ENCODE measurements around the gene RPA4. TPM values are rescaled to one million over a fixed set of nuclear protein-coding genes. Genes with fewer than 3 reads are reported as not detected.
"Not testable (repeated sequence)": the region's sequence is repeated elsewhere in the genome, so short reads cannot be mapped to it uniquely, and the experiment has no call there.

The RPA4 gene, protein sequence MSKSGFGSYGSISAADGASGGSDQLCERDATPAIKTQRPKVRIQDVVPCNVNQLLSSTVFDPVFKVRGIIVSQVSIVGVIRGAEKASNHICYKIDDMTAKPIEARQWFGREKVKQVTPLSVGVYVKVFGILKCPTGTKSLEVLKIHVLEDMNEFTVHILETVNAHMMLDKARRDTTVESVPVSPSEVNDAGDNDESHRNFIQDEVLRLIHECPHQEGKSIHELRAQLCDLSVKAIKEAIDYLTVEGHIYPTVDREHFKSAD
- not detected for polyA plus RNA-seq (2013, experiment 1 of 4)
- not detected for polyA plus RNA-seq (2013, experiment 2 of 4)
- not detected for polyA plus RNA-seq (2013, experiment 3 of 4)
- not detected for polyA plus RNA-seq (2013, experiment 4 of 4)

DNA sequence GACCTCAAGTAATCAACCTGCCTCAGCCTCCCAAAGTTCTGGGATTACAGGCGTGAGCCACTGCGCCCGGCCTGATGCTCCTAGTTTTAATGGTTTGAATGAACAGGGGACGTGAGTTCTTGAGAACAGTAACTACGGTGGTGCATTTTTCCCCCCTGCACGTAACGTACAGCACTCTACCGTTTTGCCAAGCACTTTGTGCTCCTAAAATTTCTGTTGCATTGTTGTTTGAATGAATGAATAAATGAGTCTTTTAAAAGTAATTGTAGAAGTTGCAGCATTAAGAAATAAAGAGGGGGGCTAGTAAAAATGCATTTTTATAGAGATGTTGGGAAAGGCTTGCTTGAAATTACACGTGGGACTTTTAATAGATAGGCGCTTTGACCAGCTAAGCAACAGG is at the start of gene RPA4:
Gene RPA4, plus strand, starts transcription at position 301 of the 400 bp plus-strand sequence. CDS start 403 bp downstream, outside the sequence.
- H3K27me3 ChIP-seq (ENCODE audit: control insufficient read depth, insufficient read depth, low read length, poor library complexity, severe bottlenecking) = no peaks in the 10 kb centered on the region
- no peaks in the 10 kb centered on the region for H3K9me3 ChIP-seq (ENCODE audit: control insufficient read depth, low read length)
- H3K36me3 ChIP-seq (ENCODE audit: control insufficient read depth, insufficient read depth, low read length) = no peaks in the 10 kb centered on the region
- H3K4me1 ChIP-seq (ENCODE audit: control insufficient read depth, insufficient read depth, low read length) = no peaks in the 10 kb centered on the region
- no peak within 1 kb of the TSS for H3K4me3 ChIP-seq (ENCODE audit: insufficient read depth, low read depth, low read length)
- no peak within 1 kb of the TSS for H3K27ac ChIP-seq (ENCODE audit: insufficient read depth, low read depth, low read length, poor library complexity, severe bottlenecking)
- 89 to 97% methylated on average over 10 of the region's 10 CpGs for WGBS, 2 experiments

DNA sequence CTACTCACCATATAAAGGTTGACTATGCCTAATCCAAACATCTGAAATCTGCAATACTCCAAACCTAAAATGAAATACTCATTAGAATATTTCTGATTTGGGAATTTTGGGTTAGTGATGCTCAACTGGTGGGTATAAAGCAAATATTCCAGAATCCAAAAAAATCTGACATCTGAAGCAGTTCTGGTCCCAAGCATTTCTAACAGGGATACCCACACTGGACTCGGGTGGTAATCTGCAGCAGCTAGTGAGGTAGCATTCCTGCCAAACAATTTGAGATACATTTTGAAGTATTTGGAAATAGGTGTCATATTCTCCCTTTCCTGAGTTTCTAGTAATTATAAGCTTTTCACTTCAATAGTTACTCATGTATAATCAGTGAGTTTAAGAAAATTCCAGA is 49.6 kb upstream of the RPA4 start:
- no peaks in the 10 kb centered on the region for H3K27me3 ChIP-seq (ENCODE audit: control insufficient read depth, insufficient read depth, low read length, poor library complexity, severe bottlenecking)
- 100% methylated on average over 1 of the region's 1 CpG; no CpG with 5 or more reads in 1 of the 2 experiments for WGBS, 2 experiments

DNA sequence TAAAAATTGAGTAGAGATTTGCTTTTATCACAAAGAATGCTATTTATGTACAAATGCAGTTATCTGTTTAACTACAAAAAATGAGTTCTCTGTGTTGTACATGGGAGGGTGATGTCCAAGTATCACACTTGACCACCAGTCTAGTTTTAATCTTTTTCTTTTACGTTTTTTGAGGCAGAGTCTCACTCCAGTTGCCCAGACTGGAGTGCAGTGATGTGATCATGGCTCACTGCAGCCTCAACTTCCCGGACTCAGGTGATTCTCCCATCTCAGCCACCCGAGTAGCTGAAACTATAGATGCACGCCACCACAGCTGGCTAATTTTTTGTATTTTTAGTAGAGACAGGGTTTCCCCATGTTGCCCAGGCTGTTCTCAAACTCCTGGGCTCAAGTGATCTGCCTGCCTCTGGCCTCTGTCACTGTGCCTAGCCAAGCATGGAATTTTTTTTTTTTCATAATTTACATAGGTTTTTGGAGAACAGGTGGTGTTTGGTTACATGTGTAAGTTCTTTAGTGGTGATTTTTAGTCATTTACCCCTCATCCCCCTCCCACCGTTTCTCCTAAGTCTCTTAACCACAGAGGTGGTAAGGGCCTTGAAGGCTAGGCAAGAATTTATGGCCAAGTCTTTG is 47.9 kb upstream of the RPA4 start:
- H3K36me3 ChIP-seq (ENCODE audit: control insufficient read depth, insufficient read depth, low read length) = no peaks in the 10 kb centered on the region
- 88 to 90% methylated on average over 4 of the region's 5 CpGs for WGBS, 2 experiments

More for the DNA sequence above, 49.6 kb upstream of the RPA4 start:
- Histone ChIP-seq H3K9me3 (ENCODE audit: control insufficient read depth, low read length) (no peaks in the 10 kb centered on the region), H3K4me3 (ENCODE audit: insufficient read depth, low read depth, low read length) (no peak overlapping the region), H3K4me1 (ENCODE audit: control insufficient read depth, insufficient read depth, low read length) (no peaks in the 10 kb centered on the region), H3K27ac (ENCODE audit: insufficient read depth, low read depth, low read length, poor library complexity, severe bottlenecking) (no peak overlapping the region), H3K36me3 (ENCODE audit: control insufficient read depth, insufficient read depth, low read length) (no peaks in the 10 kb centered on the region)

DNA sequence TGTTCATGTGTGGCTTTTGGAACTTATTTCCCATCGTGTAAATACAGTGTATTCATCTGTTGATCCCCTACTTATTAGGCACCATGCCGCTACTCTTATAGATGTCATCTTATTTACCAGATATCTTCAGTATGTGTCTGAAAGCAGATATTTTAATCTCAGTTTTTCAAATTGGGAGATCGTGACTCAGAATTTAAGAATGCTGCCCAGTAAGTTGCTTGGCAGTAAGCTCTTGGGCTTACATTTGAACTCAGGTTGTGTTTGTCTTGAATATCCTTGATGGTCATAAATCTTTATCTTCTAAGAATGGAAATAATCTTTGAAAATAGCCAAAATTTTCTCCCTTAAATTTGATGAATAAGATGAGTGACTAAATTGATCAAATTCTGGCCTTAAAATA is 45.9 kb upstream of the RPA4 start:
- no peak overlapping the region for H3K4me3 ChIP-seq (ENCODE audit: insufficient read depth, low read depth, low read length)
- H3K36me3 ChIP-seq (ENCODE audit: control insufficient read depth, insufficient read depth, low read length) = no peaks in the 10 kb centered on the region
- H3K27ac ChIP-seq (ENCODE audit: insufficient read depth, low read depth, low read length, poor library complexity, severe bottlenecking) = no peak overlapping the region
- no peaks in the 10 kb centered on the region for H3K9me3 ChIP-seq (ENCODE audit: control insufficient read depth, low read length)
- H3K27me3 ChIP-seq (ENCODE audit: control insufficient read depth, insufficient read depth, low read length, poor library complexity, severe bottlenecking) = no peaks in the 10 kb centered on the region
- H3K4me1 ChIP-seq (ENCODE audit: control insufficient read depth, insufficient read depth, low read length) = no peaks in the 10 kb centered on the region
- WGBS, 2 experiments = 75 to 100% methylated on average over 1 to 2 of the region's 3 CpGs

More for the DNA sequence above, 47.9 kb upstream of the RPA4 start:
- no peak overlapping the region for H3K4me3 ChIP-seq (ENCODE audit: insufficient read depth, low read depth, low read length)
- no peaks in the 10 kb centered on the region for H3K4me1 ChIP-seq (ENCODE audit: control insufficient read depth, insufficient read depth, low read length)
- no peak overlapping the region for H3K27ac ChIP-seq (ENCODE audit: insufficient read depth, low read depth, low read length, poor library complexity, severe bottlenecking)
- H3K9me3 ChIP-seq (ENCODE audit: control insufficient read depth, low read length) = no peaks in the 10 kb centered on the region
- no peaks in the 10 kb centered on the region for H3K27me3 ChIP-seq (ENCODE audit: control insufficient read depth, insufficient read depth, low read length, poor library complexity, severe bottlenecking)

DNA sequence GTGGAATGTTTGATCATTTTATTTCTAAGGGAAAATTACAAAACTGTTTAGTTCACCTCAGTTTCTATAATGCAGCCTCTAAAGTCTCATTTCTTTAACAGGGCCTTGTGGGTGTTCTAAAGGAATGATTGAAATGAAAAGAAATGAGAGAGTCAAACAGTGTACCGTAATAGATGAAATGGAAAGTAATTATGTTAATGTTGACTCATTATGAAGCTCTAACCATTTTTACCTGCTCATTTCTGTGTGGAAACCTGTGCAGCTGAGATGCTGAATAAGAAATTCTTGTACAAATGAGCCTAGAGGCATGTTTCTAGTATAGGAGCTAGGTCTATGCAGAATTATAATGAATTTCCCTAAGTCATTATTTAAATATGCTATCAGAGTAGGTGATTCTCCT is 45.2 kb upstream of the RPA4 start:
- H3K27me3 ChIP-seq (ENCODE audit: control insufficient read depth, insufficient read depth, low read length, poor library complexity, severe bottlenecking) = no peaks in the 10 kb centered on the region
- WGBS, 2 experiments = 80 to 90% methylated on average over 1 of the region's 1 CpG
- no peak overlapping the region for H3K4me3 ChIP-seq (ENCODE audit: insufficient read depth, low read depth, low read length)
- no peaks in the 10 kb centered on the region for H3K4me1 ChIP-seq (ENCODE audit: control insufficient read depth, insufficient read depth, low read length)
- no peak overlapping the region for H3K27ac ChIP-seq (ENCODE audit: insufficient read depth, low read depth, low read length, poor library complexity, severe bottlenecking)
- no peaks in the 10 kb centered on the region for H3K9me3 ChIP-seq (ENCODE audit: control insufficient read depth, low read length)
- H3K36me3 ChIP-seq (ENCODE audit: control insufficient read depth, insufficient read depth, low read length) = no peaks in the 10 kb centered on the region

DNA sequence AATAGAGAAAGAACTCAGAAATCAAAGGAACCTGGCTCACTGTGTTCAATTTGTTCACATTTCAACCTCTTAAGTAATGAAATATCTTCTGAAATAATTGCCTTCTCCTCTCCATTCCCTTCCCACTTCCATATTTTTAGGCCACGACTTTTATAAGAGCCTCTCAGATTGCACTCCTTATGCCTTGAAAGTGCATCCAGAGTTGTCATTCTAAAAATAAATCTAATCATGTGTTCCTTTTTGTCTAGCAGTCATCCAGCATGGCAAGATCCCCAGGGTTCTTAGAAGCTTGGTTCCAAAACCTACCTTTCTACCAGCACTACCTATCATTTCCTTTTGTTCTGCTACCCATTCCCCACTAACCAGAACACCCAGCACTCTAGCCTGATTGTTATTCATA is 42.4 kb upstream of the RPA4 start:
- Histone ChIP-seq H3K4me1 (ENCODE audit: control insufficient read depth, insufficient read depth, low read length) (no peaks in the 10 kb centered on the region), H3K9me3 (ENCODE audit: control insufficient read depth, low read length) (no peaks in the 10 kb centered on the region), H3K36me3 (ENCODE audit: control insufficient read depth, insufficient read depth, low read length) (no peaks in the 10 kb centered on the region), H3K4me3 (ENCODE audit: insufficient read depth, low read depth, low read length) (no peak overlapping the region), H3K27ac (ENCODE audit: insufficient read depth, low read depth, low read length, poor library complexity, severe bottlenecking) (no peak overlapping the region), H3K27me3 (ENCODE audit: control insufficient read depth, insufficient read depth, low read length, poor library complexity, severe bottlenecking) (no peaks in the 10 kb centered on the region)
- 83 to 92% methylated on average over 1 of the region's 1 CpG for WGBS, 2 experiments

DNA sequence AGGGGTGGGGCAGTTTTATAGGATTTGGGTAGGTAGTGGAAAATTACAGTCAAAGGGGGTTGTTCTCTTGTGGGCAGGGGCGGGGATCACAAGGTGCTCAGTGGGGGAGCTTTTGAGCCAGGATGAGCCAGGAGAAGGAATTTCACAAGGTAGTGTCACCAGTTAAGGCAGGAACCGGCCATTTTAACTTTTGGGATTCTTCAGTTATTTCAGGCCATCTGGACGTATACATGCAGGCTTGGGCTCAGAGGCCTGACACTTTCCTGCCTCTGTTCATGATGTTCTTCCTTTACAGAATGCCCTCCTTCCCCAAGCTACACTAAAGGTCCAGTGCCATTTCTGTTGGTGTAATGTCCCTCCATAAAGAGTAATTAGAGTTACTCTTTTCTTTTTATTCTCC is 41.8 kb upstream of the RPA4 start:
- H3K27me3 ChIP-seq (ENCODE audit: control insufficient read depth, insufficient read depth, low read length, poor library complexity, severe bottlenecking); H3K9me3 ChIP-seq (ENCODE audit: control insufficient read depth, low read length); H3K27ac ChIP-seq (ENCODE audit: insufficient read depth, low read depth, low read length, poor library complexity, severe bottlenecking); H3K36me3 ChIP-seq (ENCODE audit: control insufficient read depth, insufficient read depth, low read length); H3K4me1 ChIP-seq (ENCODE audit: control insufficient read depth, insufficient read depth, low read length); H3K4me3 ChIP-seq (ENCODE audit: insufficient read depth, low read depth, low read length): not testable (repeated sequence)
- 43 to 55% methylated on average over 3 of the region's 3 CpGs for WGBS, 2 experiments

DNA sequence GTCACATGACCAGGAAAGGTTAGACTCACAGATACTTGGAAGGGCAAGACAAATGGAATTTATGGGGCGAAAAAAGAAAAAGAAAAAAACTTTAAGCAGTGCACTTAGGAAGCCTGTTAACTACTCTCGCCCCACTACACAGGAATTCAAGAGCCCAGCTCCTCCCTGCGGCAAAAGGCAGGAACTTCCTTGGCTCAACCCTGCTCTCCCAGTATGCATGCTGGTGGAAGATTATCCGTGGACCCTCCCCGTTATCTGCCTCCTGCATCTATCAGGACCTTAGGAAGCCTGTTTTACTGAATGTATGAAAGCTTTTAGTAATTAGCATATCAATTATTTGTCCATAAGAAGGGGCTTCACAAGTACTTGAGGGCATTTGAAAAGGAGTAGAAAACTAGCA is 40.1 kb upstream of the RPA4 start:
- WGBS, 2 experiments = 17 to 58% methylated on average over 3 to 5 of the region's 5 CpGs
- no peaks in the 10 kb centered on the region for H3K36me3 ChIP-seq (ENCODE audit: control insufficient read depth, insufficient read depth, low read length)
- H3K4me1 ChIP-seq (ENCODE audit: control insufficient read depth, insufficient read depth, low read length) = no peaks in the 10 kb centered on the region
- no peaks in the 10 kb centered on the region for H3K27me3 ChIP-seq (ENCODE audit: control insufficient read depth, insufficient read depth, low read length, poor library complexity, severe bottlenecking)
- H3K9me3 ChIP-seq (ENCODE audit: control insufficient read depth, low read length) = no peaks in the 10 kb centered on the region
- no peak overlapping the region for H3K27ac ChIP-seq (ENCODE audit: insufficient read depth, low read depth, low read length, poor library complexity, severe bottlenecking)
- no peak overlapping the region for H3K4me3 ChIP-seq (ENCODE audit: insufficient read depth, low read depth, low read length)

DNA sequence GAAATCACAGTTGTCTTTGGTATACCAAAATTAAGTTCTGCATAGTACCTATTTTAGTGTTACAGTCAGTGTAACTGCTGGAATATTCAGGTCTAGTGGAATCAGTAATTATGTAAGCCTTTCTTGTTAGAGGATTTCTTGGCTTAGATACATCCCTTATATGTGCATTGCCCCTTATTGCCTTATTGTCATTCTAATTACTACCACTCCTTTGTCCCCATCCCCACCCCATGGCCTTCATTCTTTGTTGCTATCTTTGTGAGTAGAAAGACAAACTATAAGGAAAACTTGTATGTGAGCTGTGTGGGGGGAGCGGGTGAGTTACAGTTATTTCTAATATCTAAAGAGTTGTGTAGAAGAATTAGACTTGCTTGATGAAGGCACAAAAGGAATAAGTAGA is 36.9 kb upstream of the RPA4 start:
- no peaks in the 10 kb centered on the region for H3K27me3 ChIP-seq (ENCODE audit: control insufficient read depth, insufficient read depth, low read length, poor library complexity, severe bottlenecking)
- H3K4me3 ChIP-seq (ENCODE audit: insufficient read depth, low read depth, low read length) = no peak overlapping the region
- no peaks in the 10 kb centered on the region for H3K4me1 ChIP-seq (ENCODE audit: control insufficient read depth, insufficient read depth, low read length)
- no peaks in the 10 kb centered on the region for H3K36me3 ChIP-seq (ENCODE audit: control insufficient read depth, insufficient read depth, low read length)
- no peaks in the 10 kb centered on the region for H3K9me3 ChIP-seq (ENCODE audit: control insufficient read depth, low read length)
- H3K27ac ChIP-seq (ENCODE audit: insufficient read depth, low read depth, low read length, poor library complexity, severe bottlenecking) = no peak overlapping the region
- 76 to 92% methylated on average over 1 of the region's 1 CpG for WGBS, 2 experiments

DNA sequence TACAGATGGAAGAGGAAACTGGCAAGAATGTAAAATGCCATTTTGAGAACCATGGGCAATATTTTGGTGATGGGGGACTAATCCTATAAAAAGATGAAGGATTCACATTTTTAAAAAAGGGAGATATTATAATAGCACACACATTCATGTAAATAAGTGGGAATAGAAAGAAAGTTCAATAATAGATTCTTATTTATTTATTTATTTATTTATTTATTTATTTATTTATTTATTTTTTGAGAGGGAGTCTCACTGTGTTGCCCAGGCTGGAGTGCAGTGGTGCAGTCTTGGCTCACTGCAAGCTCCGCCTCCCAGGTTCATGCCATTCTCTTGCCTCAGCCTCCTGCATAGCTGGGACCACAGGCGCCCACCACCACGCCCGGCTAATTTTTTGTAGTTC is 24.3 kb upstream of the RPA4 start:
- 90 to 97% methylated on average over 4 of the region's 4 CpGs for WGBS, 2 experiments
- not testable (repeated sequence) for H3K36me3 ChIP-seq (ENCODE audit: control insufficient read depth, insufficient read depth, low read length); H3K27me3 ChIP-seq (ENCODE audit: control insufficient read depth, insufficient read depth, low read length, poor library complexity, severe bottlenecking); H3K9me3 ChIP-seq (ENCODE audit: control insufficient read depth, low read length); H3K4me3 ChIP-seq (ENCODE audit: insufficient read depth, low read depth, low read length); H3K4me1 ChIP-seq (ENCODE audit: control insufficient read depth, insufficient read depth, low read length); H3K27ac ChIP-seq (ENCODE audit: insufficient read depth, low read depth, low read length, poor library complexity, severe bottlenecking)

Data from ectodermal cell (in vitro differentiated cells).